Astrocyte of the hippocampus (primary cell): Measurements from ENCODE around the gene TCAP.
"Not testable (repeated sequence)": the region's sequence is repeated elsewhere in the genome, so short reads cannot be mapped to it uniquely, and the experiment has no call there.

Experiments used
- DNase-seq: peaks from one replicate; pipeline ENCODE4 v3.0.0; 2011; ENCODE audit warnings: low read depth, low spot score

The TCAP gene

DNA sequence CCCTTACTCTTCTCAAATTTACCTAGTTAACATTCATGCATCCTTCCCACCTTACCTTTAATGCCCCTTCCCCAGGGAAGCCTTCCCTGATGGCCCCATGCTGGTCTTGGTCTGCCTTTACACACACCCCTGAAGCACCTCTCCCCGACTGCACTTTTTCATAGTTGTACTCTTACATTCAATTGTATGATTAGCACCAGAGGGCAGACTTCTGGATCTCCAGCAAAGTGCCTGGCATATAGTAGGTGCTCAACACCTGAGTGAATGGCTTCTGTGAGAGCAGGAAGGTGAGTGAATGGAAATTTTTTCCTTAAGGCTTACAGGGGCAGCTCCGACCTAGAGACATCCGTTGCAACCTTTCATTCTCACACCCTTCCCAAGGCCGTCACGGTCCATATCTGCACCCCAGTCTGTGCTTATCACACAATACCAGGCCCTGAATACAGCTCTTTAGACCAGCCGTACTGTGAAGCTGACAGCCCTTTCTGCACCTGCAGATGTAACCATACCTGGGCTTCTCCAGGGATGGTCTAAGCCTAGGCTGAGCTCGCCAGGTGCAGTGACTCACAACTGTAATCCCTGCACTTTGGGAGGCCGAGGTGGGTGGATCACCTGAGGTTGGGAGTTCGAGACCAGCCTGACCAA is 18.3 kb downstream of the TCAP start:
- no peak for DNase-seq

DNA sequence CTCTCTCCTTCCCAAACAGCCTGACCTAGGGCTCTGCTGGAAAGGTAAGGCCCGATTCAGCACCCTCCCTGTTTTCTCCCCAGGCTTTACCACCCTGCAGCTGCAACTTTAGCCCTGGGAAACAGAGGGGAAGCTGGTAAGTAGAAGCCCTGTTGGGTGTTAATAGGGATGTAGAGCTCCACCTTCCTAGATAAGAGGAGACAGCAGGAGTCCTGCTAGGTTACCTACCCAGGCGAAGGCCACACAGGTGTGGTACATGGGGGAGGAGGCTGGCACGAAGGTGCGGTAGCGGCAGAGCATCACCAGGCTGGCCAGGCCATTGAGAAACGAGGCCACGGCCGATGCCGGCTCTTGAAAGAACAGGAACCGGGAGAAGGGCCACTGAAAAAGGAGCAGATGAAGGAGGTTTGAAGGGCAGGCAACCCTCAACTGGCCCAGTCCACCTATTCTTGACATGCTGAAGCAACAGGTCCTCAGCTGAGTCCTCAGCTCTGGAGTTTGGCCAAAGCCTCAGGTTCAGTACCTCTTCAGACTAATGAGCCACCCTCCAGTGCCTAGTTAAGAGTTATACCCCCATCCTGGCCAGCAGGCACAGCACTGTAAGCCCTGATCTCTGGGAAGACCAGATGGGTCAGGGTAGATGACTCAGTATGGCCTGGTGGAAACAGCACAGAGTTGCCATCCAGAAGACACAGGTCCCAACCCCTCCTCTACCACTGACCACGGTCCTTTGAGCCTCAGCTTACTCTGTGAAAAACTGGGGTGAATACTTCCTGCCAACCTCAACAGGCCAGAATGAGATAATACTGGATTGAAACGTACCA is 19.4 kb downstream of the TCAP start:
- DNase-seq = no peak

DNA sequence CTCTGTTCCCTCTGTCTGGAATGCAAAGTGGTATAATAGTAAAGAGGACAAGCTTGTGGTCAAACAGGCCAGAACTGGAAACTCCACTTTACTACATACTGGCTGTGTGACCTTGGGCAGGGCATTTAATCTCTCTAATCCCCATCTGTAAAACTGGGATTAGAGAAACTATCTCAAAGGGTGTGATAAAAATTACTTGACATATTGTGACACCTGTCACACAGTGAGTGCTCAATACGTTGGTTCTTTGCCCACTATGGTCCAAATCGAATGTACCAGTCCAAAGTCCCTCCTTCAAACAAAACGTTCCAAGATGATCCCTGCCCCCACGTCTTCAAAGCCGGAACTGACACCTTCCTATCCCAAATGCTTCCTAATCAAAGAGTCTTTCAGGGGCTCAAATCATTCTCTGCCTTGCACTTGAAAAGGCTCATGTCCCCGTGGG is 22.0 kb downstream of the TCAP start:
- no peak for DNase-seq

DNA sequence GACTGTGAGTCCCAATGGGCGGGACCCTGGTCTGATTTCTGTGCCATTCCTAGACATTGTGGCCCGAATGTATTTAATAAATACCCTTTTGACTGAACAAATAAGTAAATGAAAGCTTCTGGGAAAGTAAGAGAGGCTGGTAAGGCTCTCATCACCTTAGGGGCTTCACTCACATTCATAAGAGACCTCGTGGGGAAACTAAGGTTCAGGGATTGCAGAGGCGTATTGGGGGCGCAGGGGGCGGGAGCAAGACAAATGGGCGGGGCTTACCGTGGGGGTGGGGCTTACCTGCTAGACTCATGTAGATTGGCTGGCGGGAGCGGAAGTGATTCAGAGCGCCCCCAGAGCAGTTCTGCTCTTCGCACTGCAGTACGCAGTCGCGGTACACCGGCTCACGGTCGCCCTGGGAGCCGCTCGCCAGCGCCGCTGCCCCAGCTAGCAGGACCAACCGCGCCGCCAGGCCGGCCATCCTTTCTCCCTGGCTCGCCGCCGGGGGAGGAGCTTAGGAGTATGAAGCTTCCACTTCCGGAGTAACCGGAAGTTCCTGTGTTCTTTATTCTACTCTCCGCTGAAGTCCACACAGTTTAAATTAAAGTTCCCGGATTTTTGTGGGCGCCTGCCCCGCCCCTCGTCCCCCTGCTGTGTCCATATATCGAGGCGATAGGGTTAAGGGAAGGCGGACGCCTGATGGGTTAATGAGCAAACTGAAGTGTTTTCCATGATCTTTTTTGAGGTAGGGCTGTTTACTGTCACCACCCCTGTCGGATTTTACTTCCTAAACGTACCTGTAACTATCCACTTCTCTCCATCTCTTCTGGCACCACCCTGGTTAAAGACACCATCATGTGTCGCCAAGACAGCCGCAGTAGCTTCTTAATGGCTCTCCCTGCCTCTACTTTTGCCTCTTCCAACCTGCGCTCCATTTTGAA is 22.7 kb downstream of the TCAP start, which contains the start of gene PGAP3:
Gene PGAP3, minus strand, starts transcription at position 512 of the 929 bp plus-strand sequence. Its CDS starts 43 bp downstream, at position 469.
- DNase-seq = peak; percentile 95

DNA sequence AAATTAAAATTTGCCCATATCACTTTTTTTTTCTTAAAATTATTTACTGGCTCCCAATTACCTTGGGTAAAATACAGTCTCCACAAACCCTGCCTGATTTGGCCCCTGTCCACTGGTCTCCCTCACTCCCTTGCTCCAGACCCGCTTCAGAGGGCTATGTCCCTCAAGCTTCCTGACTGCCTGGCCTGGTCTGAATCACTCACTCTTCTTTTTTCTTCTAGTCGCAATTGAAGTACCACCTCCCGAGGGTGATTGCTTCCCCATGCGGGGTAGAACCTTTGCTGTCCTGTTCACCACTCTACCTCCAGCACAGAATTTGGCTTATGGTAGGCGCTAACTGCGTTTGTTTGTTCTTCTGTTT is 23.3 kb downstream of the TCAP start:
- DNase-seq = no peak

DNA sequence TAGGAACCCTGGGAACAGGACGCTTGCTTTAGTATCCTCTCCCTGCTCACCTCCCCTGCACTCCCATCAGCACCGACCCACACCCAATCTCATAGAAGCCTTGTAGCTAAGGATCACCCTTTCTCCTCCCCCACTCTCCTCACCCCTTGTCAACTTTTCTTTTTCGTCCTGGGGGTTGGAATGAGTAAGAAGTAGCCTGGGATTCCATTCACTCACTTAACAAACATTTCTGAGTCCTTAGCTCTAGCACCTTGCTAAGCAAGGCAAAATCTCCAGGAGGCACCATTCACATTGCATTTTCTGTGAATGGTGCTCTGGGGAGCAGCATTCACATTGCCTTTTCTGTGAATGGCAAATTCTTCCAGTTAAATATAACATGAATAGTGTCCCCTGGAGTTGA is 23.8 kb downstream of the TCAP start:
- DNase-seq = no peak

DNA sequence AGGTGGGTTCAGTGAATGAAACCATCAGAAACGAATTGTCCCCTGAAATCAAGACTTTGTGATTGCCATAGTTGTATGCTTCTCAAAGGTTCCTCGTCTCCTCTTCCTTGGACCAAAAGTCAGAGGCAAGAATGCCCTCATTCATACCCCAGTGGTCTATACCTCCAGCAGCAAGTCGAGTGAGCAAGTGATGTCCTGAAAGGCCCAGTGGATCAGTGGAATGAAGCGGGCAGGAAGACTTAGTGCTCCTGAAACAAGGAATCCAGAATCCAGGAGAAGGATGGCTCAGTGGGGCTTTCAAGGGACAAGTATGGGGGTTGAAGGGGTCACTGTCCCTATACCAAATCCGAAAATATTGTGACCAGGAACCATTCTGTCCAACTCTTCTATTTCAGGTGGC is 29.4 kb downstream of the TCAP start:
- DNase-seq = no peak

DNA sequence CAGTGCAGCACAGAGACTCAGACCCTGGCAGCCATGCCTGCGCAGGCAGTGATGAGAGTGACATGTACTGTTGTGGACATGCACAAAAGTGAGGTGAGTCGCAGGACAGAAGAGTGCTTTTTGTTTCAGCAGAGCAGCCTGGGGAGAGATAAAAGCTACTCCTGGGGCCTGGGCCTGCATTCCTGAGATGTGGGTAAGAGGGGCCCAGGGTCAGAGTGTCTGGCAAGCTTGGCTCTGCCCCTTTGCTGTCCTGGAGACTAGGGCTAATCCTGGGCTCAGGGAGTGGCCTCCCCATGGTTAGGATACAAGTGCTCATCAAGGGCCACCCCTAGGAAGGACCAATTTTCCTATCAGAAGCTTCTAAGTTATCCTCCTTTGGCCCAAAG is 29.9 kb downstream of the TCAP start:
- no peak for DNase-seq

DNA sequence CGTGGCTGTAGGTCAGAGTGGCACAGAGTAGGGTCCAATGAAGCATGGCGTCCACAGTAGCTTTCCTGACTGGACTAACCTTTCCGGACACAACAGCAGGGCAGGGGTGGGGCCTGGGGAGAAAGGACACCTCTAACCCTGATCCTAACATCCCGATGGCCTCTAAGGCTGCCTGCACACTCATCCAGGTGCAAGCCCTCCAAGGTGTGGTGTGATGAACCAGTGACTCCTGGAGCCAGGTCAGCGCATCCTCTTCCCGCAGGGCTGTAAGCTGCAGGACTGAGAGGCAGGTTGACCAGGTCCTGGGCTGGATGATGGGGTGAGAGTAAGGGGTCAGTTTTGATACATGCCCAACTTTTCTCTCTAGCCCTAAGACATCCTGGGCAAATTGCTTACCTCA is 31.6 kb downstream of the TCAP start:
- no peak for DNase-seq

DNA sequence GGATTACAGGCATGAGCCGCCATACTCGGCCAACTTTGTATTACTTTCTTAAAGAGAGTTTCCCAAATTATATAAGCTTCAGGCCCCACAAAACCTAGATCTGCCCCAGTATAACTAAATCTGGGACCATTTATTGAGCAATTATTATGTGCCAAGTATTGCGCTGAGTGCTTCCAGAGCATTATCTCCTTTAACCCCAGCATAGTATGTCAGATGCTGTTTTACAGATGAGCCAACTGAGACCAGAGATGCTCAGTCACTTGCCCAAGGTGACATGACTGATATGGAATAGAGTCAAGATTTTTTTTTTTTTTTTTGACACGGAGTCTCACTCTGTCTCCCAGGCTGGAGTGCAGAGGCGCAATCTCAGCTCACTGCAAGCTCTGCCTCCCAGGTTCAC is 32.8 kb downstream of the TCAP start:
- no peak for DNase-seq

DNA sequence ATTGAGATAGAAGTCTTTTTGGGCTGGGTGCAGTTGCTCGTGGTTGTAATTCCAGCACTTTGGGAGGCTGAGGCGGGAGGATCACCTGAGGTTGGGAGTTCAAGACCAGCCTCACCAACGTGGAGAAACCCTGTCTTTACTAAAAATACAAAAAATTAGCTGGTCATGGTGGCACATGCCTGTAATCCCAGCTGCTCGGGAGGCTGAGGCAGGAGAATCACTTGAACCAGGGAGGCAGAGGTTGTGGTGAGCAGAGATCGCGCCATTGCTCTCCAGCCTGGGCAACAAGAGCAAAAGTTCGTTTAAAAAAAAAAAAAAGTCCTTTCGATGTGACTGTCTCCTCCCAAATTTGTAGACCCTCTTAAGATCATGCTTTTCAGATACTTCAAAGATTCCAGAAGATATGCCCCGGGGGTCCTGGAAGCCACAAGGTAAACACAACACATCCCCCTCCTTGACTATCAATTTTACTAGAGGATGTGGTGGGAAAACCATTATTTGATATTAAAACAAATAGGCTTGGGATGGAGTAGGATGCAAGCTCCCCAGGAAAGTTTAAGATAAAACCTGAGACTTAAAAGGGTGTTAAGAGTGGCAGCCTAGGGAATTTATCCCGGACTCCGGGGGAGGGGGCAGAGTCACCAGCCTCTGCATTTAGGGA is 34.1 kb downstream of the TCAP start:
- not testable (repeated sequence) for DNase-seq

DNA sequence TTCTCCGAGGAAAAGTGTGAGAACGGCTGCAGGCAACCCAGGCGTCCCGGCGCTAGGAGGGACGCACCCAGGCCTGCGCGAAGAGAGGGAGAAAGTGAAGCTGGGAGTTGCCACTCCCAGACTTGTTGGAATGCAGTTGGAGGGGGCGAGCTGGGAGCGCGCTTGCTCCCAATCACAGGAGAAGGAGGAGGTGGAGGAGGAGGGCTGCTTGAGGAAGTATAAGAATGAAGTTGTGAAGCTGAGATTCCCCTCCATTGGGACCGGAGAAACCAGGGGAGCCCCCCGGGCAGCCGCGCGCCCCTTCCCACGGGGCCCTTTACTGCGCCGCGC is 34.6 kb downstream of the TCAP start, which contains the start of gene ERBB2:
Gene ERBB2, plus strand, starts transcription at position 247 of the 330 bp plus-strand sequence. CDS start 175 bp downstream, outside the sequence.
- peak; percentile 90 for DNase-seq

DNA sequence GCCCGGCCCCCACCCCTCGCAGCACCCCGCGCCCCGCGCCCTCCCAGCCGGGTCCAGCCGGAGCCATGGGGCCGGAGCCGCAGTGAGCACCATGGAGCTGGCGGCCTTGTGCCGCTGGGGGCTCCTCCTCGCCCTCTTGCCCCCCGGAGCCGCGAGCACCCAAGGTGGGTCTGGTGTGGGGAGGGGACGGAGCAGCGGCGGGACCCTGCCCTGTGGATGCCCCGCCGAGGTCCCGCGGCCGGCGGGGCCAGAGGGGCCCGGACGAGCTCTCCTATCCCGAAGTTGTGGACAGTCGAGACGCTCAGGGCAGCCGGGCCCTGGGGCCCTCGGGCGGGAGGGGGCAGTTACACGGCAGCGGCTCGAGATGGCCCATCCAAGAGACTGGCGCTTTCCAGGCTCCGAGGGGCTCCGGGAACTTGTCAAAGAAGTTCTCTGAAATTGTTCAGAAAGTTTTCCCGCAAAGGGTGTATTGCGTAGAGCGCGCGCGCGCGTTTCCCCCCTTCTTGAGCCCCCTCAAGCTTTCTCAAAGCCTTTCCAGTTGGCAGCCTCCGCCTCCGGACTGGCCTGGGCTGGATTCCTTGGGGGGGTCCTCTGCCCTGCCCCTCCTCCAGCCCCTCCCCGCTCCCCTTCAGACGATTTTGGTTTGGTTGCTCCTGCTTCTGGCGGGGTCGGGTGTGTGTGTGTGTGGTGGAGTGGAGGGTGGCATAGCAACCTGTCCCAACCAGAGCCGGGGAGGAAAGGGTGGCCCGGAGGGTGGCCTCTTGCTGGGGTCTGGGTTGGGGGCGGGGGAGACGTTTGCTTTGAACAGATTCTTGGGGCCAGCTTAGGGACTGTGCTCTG is 35.2 kb downstream of the TCAP start:
- peak; percentile 65 for DNase-seq

DNA sequence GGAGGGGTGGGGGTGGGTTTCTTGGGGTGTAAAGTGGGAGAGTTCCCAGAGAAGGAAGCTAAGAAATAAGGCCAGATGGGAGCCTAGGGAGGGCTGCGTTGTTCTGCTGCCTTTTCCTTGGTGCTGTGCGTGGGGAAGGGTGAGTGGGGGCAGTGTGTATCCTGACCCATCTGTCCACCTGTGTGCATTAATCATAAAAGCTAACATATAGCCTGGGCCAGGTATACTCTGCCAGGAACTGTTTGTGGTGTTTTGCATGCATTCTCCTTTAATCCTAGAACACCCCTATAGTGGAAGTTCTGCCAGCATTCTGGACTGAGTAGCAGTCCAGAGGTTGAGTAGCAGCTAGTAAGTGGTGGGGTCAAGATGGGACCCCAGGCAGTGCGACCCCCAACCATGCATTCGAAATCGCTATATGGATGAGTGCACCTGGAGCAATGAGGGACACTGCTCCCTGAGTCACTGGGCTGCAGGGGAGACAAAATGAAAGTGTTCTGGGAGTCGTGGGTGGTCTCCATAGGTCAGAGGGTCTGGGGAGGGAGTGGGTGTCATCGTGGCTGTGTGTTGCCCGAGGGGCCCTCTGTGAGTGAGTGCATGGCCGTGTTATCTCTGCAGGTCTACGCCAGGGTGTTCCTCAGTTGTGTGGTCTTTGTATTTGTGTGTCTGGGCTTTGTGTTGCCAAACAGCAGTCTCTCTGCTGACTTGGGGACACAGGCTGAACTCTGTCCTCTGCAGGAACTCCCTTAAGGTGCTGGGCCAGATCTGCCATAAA is 36.0 kb downstream of the TCAP start:
- DNase-seq = no peak

DNA sequence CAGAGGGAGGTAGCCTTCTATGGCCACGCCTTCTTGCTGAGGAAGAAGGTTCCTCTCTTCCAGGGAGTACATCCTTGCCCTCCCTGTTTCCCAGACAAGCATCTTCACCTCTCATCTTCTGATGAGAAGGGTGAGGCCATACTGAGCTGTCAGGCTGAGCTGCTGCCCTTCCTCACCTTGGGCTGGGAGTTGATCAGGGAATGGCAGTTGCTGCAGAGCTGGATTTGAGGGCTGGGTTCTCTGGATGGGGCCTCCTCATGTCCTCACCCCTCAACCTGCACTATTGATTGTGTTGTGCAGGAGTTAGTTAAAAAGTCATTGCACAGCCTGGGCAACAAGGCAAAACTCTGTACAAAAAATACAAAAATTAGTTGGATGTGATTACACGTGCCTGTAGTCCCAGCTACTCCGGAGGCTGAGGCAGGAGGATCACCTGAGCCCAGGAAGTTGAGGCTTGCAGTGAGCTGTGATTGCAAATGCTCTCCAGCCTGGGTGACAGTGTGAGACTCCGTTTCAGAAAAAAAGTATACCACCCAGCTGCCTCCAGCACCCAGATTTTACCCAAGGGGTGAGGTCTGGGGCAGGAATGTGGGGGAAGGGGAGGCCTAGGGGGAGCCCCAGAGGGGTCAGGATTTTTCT is 36.8 kb downstream of the TCAP start:
- no peak for DNase-seq

DNA sequence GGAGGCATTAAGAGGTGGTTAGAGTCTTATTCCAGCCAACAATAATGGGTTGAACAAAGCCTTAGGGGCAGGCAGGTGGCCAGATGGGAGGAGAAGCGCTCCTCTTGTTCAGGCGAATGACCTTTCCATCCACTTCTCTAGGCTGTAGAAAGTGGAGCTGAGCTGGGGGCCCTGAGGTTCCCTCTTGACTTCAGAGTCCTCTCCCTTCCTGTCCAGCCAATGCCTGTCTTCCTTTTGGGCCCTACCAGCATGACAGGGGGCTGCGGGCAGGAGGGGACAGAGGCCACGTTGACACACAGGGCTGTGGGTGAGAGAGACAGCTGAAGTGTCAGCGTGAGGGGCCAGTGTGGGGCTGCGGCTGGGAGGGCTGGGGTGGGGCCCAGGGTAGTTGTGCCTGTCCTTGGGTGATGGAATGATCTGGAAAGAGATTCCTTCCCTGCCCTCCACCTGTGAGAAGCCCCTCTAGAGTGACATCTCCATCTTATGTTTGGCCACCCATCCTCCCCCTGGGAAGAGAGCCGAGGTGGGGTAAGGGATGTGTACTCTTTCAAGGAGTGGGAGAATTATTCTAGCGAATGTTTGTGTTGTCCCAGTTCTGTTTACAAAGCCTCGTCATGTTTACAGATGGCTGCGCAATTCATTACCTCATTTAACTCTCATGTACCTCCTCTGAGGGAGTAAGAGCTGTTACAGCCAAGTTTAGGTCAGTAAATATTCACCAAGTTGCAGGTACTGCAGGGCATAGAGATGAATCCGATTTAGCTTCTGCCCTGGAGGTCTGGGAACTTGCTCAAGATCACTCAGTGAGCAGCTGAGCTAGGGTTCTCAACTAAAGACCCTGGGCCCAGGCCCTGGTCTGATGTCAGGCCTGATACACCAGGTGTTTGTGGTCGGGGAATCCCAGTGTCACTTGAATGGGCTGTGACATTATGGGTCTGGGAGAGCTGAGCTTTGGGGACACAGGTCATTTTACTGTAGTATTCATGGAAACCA is 38.0 kb downstream of the TCAP start:
- peak; percentile 32 for DNase-seq

DNA sequence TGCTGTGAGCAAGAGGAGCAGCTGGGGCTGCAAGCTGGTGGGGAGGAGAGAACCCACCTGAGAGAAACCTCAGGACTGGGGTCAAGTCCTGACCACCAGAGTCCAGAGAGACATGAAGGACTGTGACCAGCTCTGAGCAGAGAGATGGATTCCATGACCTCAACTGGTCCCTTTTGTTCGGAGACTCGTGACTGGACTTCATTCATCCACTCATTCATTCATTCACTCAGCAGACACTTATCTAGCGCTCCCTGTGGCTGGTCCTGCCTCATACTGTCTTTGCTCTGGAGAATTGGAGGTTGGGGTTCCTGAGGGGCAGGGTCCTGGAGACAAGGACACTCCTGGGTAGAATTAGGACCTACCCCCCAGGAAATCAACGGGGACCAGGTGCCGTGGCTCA is 38.8 kb downstream of the TCAP start:
- DNase-seq = no peak
